ENCODE measurements around the gene BAK1. TPM values are rescaled to one million over a fixed set of nuclear protein-coding genes. Genes with fewer than 3 reads are reported as not detected.
"Not testable (repeated sequence)": the region's sequence is repeated elsewhere in the genome, so short reads cannot be mapped to it uniquely, and the experiment has no call there.

Gene BAK1
- total RNA-seq, 1 donor from 2014 or later = 26.9 TPM

GRCh38 chr6:33599413-33599938, 19.4 kb upstream of the BAK1 start:
- no peaks in the 10 kb centered on the region for H3K9me3 Mint-ChIP-seq (ENCODE audit: low read depth)
- peaks cover 8% of the 10 kb centered on the region for H3K4me1 Mint-ChIP-seq (ENCODE audit: low read depth)
- no peak overlapping the region for H3K27ac Mint-ChIP-seq (ENCODE audit: unreplicated experiment)
- H3K36me3 Mint-ChIP-seq (ENCODE audit: low read depth) = no peaks in the 10 kb centered on the region
- H3K4me3 Mint-ChIP-seq (ENCODE audit: unreplicated experiment) = no peak overlapping the region
- DNase-seq (ENCODE audit: low spot score) = no peak
- no peaks in the 10 kb centered on the region for H3K27me3 Mint-ChIP-seq (ENCODE audit: low read depth)
- no peak for TF ChIP-seq CTCF (IDR thresholded peaks at IDR 0.05)

DNA sequence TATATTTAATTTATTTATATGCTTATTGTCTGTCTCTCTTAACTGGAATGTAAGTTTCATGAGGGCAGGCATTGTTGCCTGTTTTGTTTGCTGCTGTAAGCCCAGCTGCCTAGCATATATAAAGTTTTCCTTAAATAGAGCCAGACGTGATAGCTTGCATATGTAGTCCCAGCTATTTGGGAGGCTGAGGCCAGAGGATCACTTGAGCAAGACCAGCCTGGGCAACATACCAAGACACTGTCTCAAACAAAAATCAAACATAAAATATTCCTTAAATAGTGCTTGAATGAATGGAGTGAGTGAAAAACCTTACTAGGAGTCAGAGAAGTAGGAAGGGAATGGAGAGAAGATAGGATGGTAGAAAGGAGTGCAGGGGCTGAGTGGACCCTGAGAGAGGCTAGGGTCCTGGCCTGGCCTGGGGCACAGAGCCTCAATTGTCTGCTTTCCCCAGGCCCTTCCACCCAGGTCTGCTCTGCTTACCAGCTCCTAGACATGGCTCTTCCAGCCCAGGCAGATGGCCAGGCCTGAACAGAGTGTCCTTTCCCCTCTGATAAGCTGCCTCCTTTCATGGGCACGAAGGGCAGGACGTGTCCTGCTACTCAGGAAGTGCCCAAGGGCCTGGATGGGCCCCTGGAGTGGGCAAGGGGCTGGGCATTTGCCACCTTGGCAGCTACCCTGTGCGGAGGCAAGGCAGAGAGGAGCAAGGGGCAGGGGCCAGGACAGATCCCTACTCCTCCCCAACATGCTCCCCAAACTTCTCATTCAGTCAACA, 17.7 kb upstream of the BAK1 start:
- no peak for DNase-seq (ENCODE audit: low spot score)
- peaks cover 8% of the 10 kb centered on the region for H3K4me1 Mint-ChIP-seq (ENCODE audit: low read depth)
- H3K4me3 Mint-ChIP-seq (ENCODE audit: unreplicated experiment) = no peak overlapping the region
- no peak for TF ChIP-seq CTCF (IDR thresholded peaks at IDR 0.05)
- no peaks in the 10 kb centered on the region for H3K36me3 Mint-ChIP-seq (ENCODE audit: low read depth)
- H3K27me3 Mint-ChIP-seq (ENCODE audit: low read depth) = no peaks in the 10 kb centered on the region
- H3K27ac Mint-ChIP-seq (ENCODE audit: unreplicated experiment) = no peak overlapping the region
- no peaks in the 10 kb centered on the region for H3K9me3 Mint-ChIP-seq (ENCODE audit: low read depth)

GRCh38 chr6:33596894-33597293, 16.8 kb upstream of the BAK1 start:
- H3K9me3 Mint-ChIP-seq (ENCODE audit: low read depth); H3K4me1 Mint-ChIP-seq (ENCODE audit: low read depth); H3K4me3 Mint-ChIP-seq (ENCODE audit: unreplicated experiment); H3K27ac Mint-ChIP-seq (ENCODE audit: unreplicated experiment); DNase-seq (ENCODE audit: low spot score); H3K27me3 Mint-ChIP-seq (ENCODE audit: low read depth); H3K36me3 Mint-ChIP-seq (ENCODE audit: low read depth): not testable (repeated sequence)

GRCh38 chr6:33595001-33595846, 15.1 kb upstream of the BAK1 start:
- H3K9me3 Mint-ChIP-seq (ENCODE audit: low read depth) = no peaks in the 10 kb centered on the region
- TF ChIP-seq CTCF (IDR thresholded peaks at IDR 0.05) = no peak
- DNase-seq (ENCODE audit: low spot score) = no peak
- H3K27ac Mint-ChIP-seq (ENCODE audit: unreplicated experiment) = no peak overlapping the region
- peaks cover 13% of the 10 kb centered on the region for H3K4me1 Mint-ChIP-seq (ENCODE audit: low read depth)
- H3K4me3 Mint-ChIP-seq (ENCODE audit: unreplicated experiment) = no peak overlapping the region
- H3K36me3 Mint-ChIP-seq (ENCODE audit: low read depth) = no peaks in the 10 kb centered on the region
- H3K27me3 Mint-ChIP-seq (ENCODE audit: low read depth) = no peaks in the 10 kb centered on the region

- no peak for DNase-seq (ENCODE audit: low spot score)
- no peak for TF ChIP-seq CTCF (IDR thresholded peaks at IDR 0.05)
- no peaks in the 10 kb centered on the region for H3K9me3 Mint-ChIP-seq (ENCODE audit: low read depth)
- H3K27ac Mint-ChIP-seq (ENCODE audit: unreplicated experiment) = no peak overlapping the region
- H3K36me3 Mint-ChIP-seq (ENCODE audit: low read depth) = no peaks in the 10 kb centered on the region
- H3K27me3 Mint-ChIP-seq (ENCODE audit: low read depth) = no peaks in the 10 kb centered on the region
- peaks cover 12% of the 10 kb centered on the region for H3K4me1 Mint-ChIP-seq (ENCODE audit: low read depth)
- no peak overlapping the region for H3K4me3 Mint-ChIP-seq (ENCODE audit: unreplicated experiment)
These were observed 13.3 kb upstream of the BAK1 start for GRCh38 chr6:33593414-33593727.

Data from chondrocyte (in vitro differentiated cells).